HCT116 (cell line): ENCODE measurements around the gene PPP2R5D. TPM values are rescaled to one million over a fixed set of nuclear protein-coding genes. Genes with fewer than 3 reads are reported as not detected.

Experiments
- ATAC-seq: fragments of 200-7000 bp; cut with Tn5 transposase; 2 replicates; pipeline ENCODE4 v1.9.1; 2020; ENCODE audit warnings: mild to moderate bottlenecking, moderate library complexity
- BruUV-seq: library from RNA; stranded (reverse); fragments of 400-500 nt; replicated peaks from 2 replicates; lab custom pipeline; 2021; lab: Mats Ljungman, UMichigan
- CTCF ChIA-PET: fragments of 300-600 bp; sonication (Branson Sonifier 250); formaldehyde crosslinking; loops from one replicate; lab custom pipeline; 2021; ENCODE audit warnings: antibody characterized with exemption; lab: Charles Lee
- POLR2A ChIA-PET: fragments of 300-600, 350-600 bp; sonication (Branson Sonifier 250); formaldehyde crosslinking; loops from one replicate; lab custom pipeline; 2021; ENCODE audit warnings: antibody characterized with exemption; lab: Charles Lee
- RAD21 ChIA-PET, 2 experiments: fragments of 300-600 bp; sonication (Branson Sonifier 250); formaldehyde crosslinking; loops; one replicate each; lab custom pipeline; 2023; ENCODE audit warnings: low total read pairs in 2 of 2; ENCODE audit not compliant: uncharacterized antibody in 2 of 2, unreplicated experiment in 2 of 2, low non-redundant PET in 1 of 2; lab: Charles Lee
- DNase-seq: peaks from one replicate; pipeline ENCODE4 v3.0.0-alpha.2; 2010; ENCODE audit warnings: low read depth, low spot score
- H2AFZ ChIP-seq: fragments of 200-600 bp; shearing (Covaris generic), sonication (generic); 2 replicates; pipeline ENCODE4 v1.6.1; 2017; ENCODE audit warnings: low read depth, mixed run types, mixed read lengths, antibody characterized with exemption, low read length; ENCODE audit not compliant: poor library complexity, severe bottlenecking
- H3K27ac ChIP-seq: 2 replicates; pipeline ENCODE4 v1.5.1; 2012; ENCODE audit warnings: low read depth, low read length
- H3K27me3 ChIP-seq: fragments of 200-600 bp; sonication (generic); 2 replicates; pipeline ENCODE4 v1.6.1; 2016; ENCODE audit warnings: mixed run types, low read length, mixed read lengths; ENCODE audit not compliant: insufficient read depth
- H3K36me3 ChIP-seq, 2 experiments: fragments of 200-500 bp in 1 of 2; fragments of 200-600 bp in 1 of 2; sonication (Bioruptor generic) in 1 of 2; sonication (generic) in 1 of 2; 2 replicates each; pipeline versions ENCODE4 v1.5.1 to v1.6.1; 2014 to 2016; ENCODE audit warnings: low read length in 2 of 2, inconsistent platforms in 1 of 2, mixed read lengths in 1 of 2, mixed run types in 1 of 2; ENCODE audit not compliant: insufficient read depth in 2 of 2, control insufficient read depth in 1 of 2
- H3K4me1 ChIP-seq, 2 experiments: fragments of 200-600 bp in 1 of 2; sonication (generic) in 1 of 2; 2 replicates each; pipeline versions ENCODE4 v1.5.1 to v1.6.1; 2012 to 2017; ENCODE audit warnings: low read length in 2 of 2, inconsistent platforms in 1 of 2, mild to moderate bottlenecking in 1 of 2, mixed read lengths in 1 of 2, mixed run types in 1 of 2, moderate library complexity in 1 of 2; ENCODE audit not compliant: insufficient read depth in 2 of 2, control insufficient read depth in 1 of 2
- H3K4me2 ChIP-seq: fragments of 200-600 bp; sonication (generic); 2 replicates; pipeline ENCODE4 v1.6.1; 2017; ENCODE audit warnings: mixed run types, low read length, mixed read lengths
- H3K4me3 ChIP-seq, 2 experiments: fragments of 200-600 bp in 1 of 2; sonication (generic) in 1 of 2; replicated peaks in 1 of 2; 2 replicates each; pipeline ENCODE4 v1.5.1; 2011 to 2016; ENCODE audit warnings: low read length in 2 of 2, control low read depth in 1 of 2, low read depth in 1 of 2, mild to moderate bottlenecking in 1 of 2, mixed read lengths in 1 of 2, mixed run types in 1 of 2
- H3K79me2 ChIP-seq: fragments of 200-600 bp; sonication (generic); 2 replicates; pipeline ENCODE4 v1.6.1; 2017; ENCODE audit warnings: mild to moderate bottlenecking, mixed run types, low read length, moderate library complexity, mixed read lengths; ENCODE audit not compliant: insufficient read depth
- H3K9ac ChIP-seq: fragments of 200-600 bp; sonication (generic); 2 replicates; pipeline ENCODE4 v1.6.1; 2016; ENCODE audit warnings: low read length, mixed read lengths
- H3K9me2 ChIP-seq: fragments of 200-600 bp; sonication (generic), shearing (Covaris generic); 2 replicates; pipeline ENCODE4 v1.6.1; 2017; ENCODE audit warnings: mixed run types, mild to moderate bottlenecking, moderate library complexity; ENCODE audit not compliant: insufficient read depth
- H3K9me3 ChIP-seq, 2 experiments: fragments of 200-500 bp in 1 of 2; fragments of 200-600 bp in 1 of 2; sonication (Bioruptor generic) in 1 of 2; sonication (generic) in 1 of 2; 2 replicates each; pipeline ENCODE4 v1.6.1; 2014 to 2017; ENCODE audit warnings: low read length in 2 of 2, mixed read lengths in 2 of 2, inconsistent platforms in 1 of 2, low read depth in 1 of 2, mild to moderate bottlenecking in 1 of 2, mixed run types in 1 of 2, moderate library complexity in 1 of 2; ENCODE audit not compliant: control insufficient read depth in 1 of 2, insufficient read depth in 1 of 2
- H4K20me1 ChIP-seq: fragments of 200-600 bp; sonication (generic), shearing (Covaris generic); 2 replicates; pipeline ENCODE4 v1.6.1; 2017; ENCODE audit warnings: mixed run types, mild to moderate bottlenecking, moderate library complexity; ENCODE audit not compliant: insufficient read depth
- EGR1 ChIP-seq: IDR thresholded peaks from 2 replicates; pipeline ENCODE4 v1.6.1; 2012; ENCODE audit warnings: low read depth
- ELF1 ChIP-seq: IDR thresholded peaks from 2 replicates; pipeline ENCODE4 v1.6.1; 2012; ENCODE audit warnings: low read depth, borderline replicate concordance
- EZH2 ChIP-seq: fragments of 200-600 bp; sonication (generic); IDR thresholded peaks from 2 replicates; pipeline ENCODE4 v1.6.1; 2017; ENCODE audit warnings: antibody characterized with exemption, mixed run types
- EZH2phosphoT487 ChIP-seq: fragments of 200-600 bp; IDR thresholded peaks from 2 replicates; pipeline ENCODE4 v1.6.1; 2018; ENCODE audit warnings: antibody characterized with exemption, borderline replicate concordance
- FOSL1 ChIP-seq: IDR thresholded peaks from 2 replicates; pipeline ENCODE4 v1.6.1; 2012; ENCODE audit warnings: low read depth
- MAX ChIP-seq: IDR thresholded peaks from 2 replicates; pipeline ENCODE4 v1.6.1; 2012
- POLR2A ChIP-seq: IDR thresholded peaks from 2 replicates; pipeline ENCODE4 v1.7.0; 2011; ENCODE audit warnings: borderline replicate concordance; ENCODE audit not compliant: insufficient read depth, insufficient read length; ENCODE audit errors: extremely low read depth
- REST ChIP-seq: IDR thresholded peaks from 2 replicates; pipeline ENCODE4 v1.6.1; 2012; ENCODE audit warnings: low read depth
- SIN3A ChIP-seq: IDR thresholded peaks from 2 replicates; pipeline ENCODE4 v1.6.1; 2012; ENCODE audit warnings: low read depth
- SP1 ChIP-seq: IDR thresholded peaks from 2 replicates; pipeline ENCODE4 v1.6.1; 2012; ENCODE audit warnings: low read depth
- YY1 ChIP-seq: IDR thresholded peaks from 2 replicates; pipeline ENCODE4 v1.6.1; 2011; ENCODE audit warnings: low read length, low read depth, moderate library complexity, mild to moderate bottlenecking; ENCODE audit not compliant: insufficient replicate concordance; ENCODE audit errors: extremely low read depth
- ZFX ChIP-seq: fragments of 450-650 bp; IDR thresholded peaks from 2 replicates; pipeline ENCODE4 v1.6.1; 2017
- ZNF274 ChIP-seq: fragments of 200-500 bp; sonication (Bioruptor generic); IDR thresholded peaks from 2 replicates; pipeline ENCODE4 v1.6.1; 2014; ENCODE audit warnings: mild to moderate bottlenecking, low read depth, low read length, inconsistent platforms
- intact Hi-C: fragments of 100-400 bp; cut with micrococcal nuclease; formaldehyde crosslinking; loops from 2 replicates; pipeline ENCODE4 v1.10.0; 2022
- total RNA-seq: library from RNA; stranded (reverse); gene quantifications from one replicate; pipeline ENCODE4 v1.2.1, GENCODE V29; 2021; ENCODE audit not compliant: unreplicated experiment
- TF ChIP-seq, protein P1 (sequence below): IDR thresholded peaks from 2 replicates; pipeline ENCODE4 v1.6.1; 2012

Gene PPP2R5D
- total RNA-seq, 1 experiment from 2014 or later: 49.6 TPM

DNA sequence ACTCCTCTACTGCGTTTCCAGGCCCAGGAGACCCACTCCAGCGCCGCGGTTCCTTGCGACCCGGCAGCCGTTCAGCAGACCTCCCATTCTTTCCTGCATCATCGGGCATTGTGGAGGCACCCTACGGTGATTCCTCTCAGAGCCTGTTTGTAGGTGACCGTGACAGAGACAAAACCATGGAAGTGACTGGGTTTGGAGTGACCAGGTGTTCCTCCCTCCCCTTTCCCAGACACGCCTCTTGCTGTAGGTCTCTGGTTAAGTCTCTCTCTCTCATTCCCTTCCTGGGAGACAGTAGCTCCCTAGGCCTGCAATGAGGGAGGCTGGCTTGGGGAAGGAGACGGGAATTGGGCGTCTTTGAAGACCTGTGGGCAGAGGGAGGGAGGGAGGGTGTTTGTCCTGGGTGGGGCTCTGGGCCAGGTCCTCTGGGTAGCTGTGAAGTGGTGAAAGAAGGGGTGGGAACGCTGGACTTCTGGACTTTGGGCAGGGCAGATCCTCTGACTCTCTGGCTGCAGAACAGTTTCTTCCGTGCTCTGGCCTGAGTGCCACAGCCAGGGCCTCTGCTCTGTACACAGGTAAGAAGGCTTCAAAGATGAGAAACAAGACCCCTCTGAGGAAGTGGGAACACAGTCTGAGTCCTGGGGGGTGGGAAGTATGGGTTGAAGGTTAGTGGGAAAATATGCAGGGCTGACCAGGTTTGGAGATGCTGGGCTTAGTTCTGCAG, 75.8 kb downstream of the PPP2R5D start:
- no peak for DNase-seq
- ChIA-PET CTCF (interaction anchor here (1.0 kb wide), 1 partner anchor 83 kb away, joined by 5 read pairs; no protein-coding TSS in a partner anchor), POLR2A (interaction anchor here (1.4 to 1.5 kb wide), 2 partner anchors 46 to 76 kb away, joined by 7 to 9 read pairs; partner anchors contain the start of genes KLHDC3, MEA1 and PPP2R5D), RAD21 (no interaction called here)
- Histone ChIP-seq H3K9ac (peak overlapping the region; percentile 65), H3K79me2 (peaks cover 24% of the 10 kb centered on the region), H3K9me3 (no peaks in the 10 kb centered on the region), H3K36me3 (peaks cover 0 to 18% of the 10 kb centered on the region in 2 experiments; a peak in 1 of 4 replicates), H2AFZ (peak overlapping the region; percentile 67), H3K4me1 (peaks cover 8 to 20% of the 10 kb centered on the region in 2 experiments; a peak in 3 of 4 replicates), H3K27me3 (no peaks in the 10 kb centered on the region), H3K4me3 (peak overlapping the region; percentile 89), H3K4me2 (peak overlapping the region; percentile 81), H3K27ac (peak overlapping the region; percentile 59; the same call in 1 of the 2 replicates), H3K9me2 (no peaks in the 10 kb centered on the region), H4K20me1 (no peaks in the 10 kb centered on the region)
- BruUV-seq: no TSS peak
- intact Hi-C loops: no loop called here
- ATAC-seq: peak; percentile 28
- TF ChIP-seq ZFX (no peak), MAX (no peak), POLR2A (no peak), ELF1 (no peak)

DNA sequence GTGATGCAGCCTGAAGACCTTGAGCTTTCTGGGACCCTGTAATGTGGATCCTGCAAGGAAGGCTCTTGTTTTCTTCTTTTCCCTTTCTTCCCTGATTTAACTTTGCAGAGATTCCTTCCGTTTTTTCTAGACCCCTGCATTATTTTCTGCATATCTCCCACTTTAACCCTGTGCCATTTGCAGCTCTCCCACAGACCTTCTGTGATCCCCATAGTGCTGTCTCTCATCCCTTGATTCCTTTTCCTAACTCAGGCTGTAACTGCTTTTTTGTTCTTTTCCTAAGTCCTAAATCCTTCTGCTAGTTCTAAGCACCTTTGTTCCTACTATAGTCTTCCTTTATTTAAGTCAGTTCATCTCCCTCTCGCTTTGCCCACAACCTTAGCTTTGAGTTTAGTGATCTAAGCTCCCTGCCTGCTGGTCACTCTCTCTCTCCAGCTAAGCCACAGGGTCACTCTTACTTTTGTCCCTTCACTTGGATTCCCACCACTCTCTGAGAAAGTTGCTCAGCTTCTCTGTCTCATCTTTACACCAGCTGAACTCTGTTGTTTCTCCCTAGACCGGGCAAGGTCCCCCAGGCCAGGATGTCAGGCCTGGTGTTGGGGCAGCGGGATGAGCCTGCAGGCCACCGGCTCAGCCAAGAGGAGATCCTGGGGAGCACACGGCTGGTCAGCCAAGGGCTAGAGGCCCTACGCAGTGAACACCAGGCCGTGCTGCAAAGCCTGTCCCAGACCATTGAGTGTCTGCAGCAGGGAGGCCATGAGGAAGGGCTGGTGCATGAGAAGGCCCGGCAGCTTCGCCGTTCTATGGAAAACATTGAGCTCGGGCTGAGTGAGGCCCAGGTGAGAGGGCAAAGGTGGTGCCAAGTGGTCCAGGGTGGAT, 76.6 kb downstream of the PPP2R5D start:
- Histone ChIP-seq H3K9me2 (no peaks in the 10 kb centered on the region), H3K27ac (no peak overlapping the region), H3K36me3 (peaks cover 0 to 10% of the 10 kb centered on the region in 2 experiments; a peak in 1 of 4 replicates), H3K4me1 (peaks cover 8 to 20% of the 10 kb centered on the region in 2 experiments; a peak in 3 of 4 replicates), H3K79me2 (peaks cover 20% of the 10 kb centered on the region), H2AFZ (no peak overlapping the region), H3K4me2 (peak overlapping the region; percentile 81), H3K27me3 (no peaks in the 10 kb centered on the region), H4K20me1 (no peaks in the 10 kb centered on the region), H3K4me3 (peak overlapping the region in 1 of 2 experiments; percentile 89; a peak in 1 of 4 replicates), H3K9ac (no peak overlapping the region), H3K9me3 (no peaks in the 10 kb centered on the region)
- DNase-seq (no peak), ATAC-seq (no peak)
- intact Hi-C loops: no loop called here
- CTCF ChIA-PET: no interaction called here
- POLR2A ChIA-PET: no interaction called here
- TSS peak; percentile 68 for BruUV-seq
- TF ChIP-seq FOSL1 (no peak), EZH2phosphoT487 (no peak), YY1 (no peak), SP1 (no peak), ZNF274 (no peak), REST (no peak), EZH2 (no peak), POLR2A (no peak), SIN3A (no peak), EGR1 (no peak)
- TF ChIP-seq, protein P1, sequence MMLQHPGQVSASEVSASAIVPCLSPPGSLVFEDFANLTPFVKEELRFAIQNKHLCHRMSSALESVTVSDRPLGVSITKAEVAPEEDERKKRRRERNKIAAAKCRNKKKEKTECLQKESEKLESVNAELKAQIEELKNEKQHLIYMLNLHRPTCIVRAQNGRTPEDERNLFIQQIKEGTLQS: no peak
- RAD21 ChIA-PET: no interaction called here
